Ovary (tissue), 9 donors: ENCODE data around the gene GRIN2D. TPM values are rescaled to one million over a fixed set of nuclear protein-coding genes. Genes with fewer than 3 reads are reported as not detected.
A peak's percentile ranks its signal among the peaks of the same experiment; 100 is the strongest.

Source experiments
- DNase-seq, 5 donors: peaks; one replicate each; pipeline ENCODE4 v3.0.0-alpha.2; 2019 to 2020
- H3K27ac ChIP-seq, 2 donors: fragments of 200-600 bp; one replicate each; pipeline versions ENCODE4 v1.5.1 to v1.8.0; 2019 to 2022
- H3K27me3 ChIP-seq: fragments of 200-600 bp; one replicate; pipeline ENCODE4 v1.8.0; 2022
- H3K36me3 ChIP-seq: fragments of 200-600 bp; sonication (generic); one replicate; pipeline ENCODE4 v1.5.1; 2019
- H3K4me1 ChIP-seq: one replicate; pipeline ENCODE4 v1.8.1; 2013; ENCODE audit warnings: mild to moderate bottlenecking, moderate library complexity; ENCODE audit not compliant: insufficient read depth
- H3K4me3 ChIP-seq: fragments of 200-600 bp; sonication (generic); one replicate; pipeline ENCODE4 v1.5.1; 2017
- H3K9me3 ChIP-seq, 2 donors: fragments of 200-600 bp in 1 of 2; sonication (generic) in 1 of 2; one replicate each; pipeline versions ENCODE4 v1.5.1 to v1.8.1; 2013 to 2019; ENCODE audit warnings: mild to moderate bottlenecking in 1 of 2, moderate library complexity in 1 of 2
- CTCF ChIP-seq, 3 donors: fragments of 450-650 bp in 2 of 3; fragments of 200-600 bp in 1 of 3; IDR thresholded peaks; one replicate each; pipeline versions ENCODE4 v1.5.1 to v1.8.0; 2016 to 2022; ENCODE audit warnings: antibody characterized with exemption in 3 of 3, mild to moderate bottlenecking in 1 of 3
- EP300 ChIP-seq: sonication (generic); formaldehyde crosslinking; IDR thresholded peaks from one replicate; pipeline ENCODE4 v1.6.1; 2017; ENCODE audit warnings: antibody characterized with exemption
- POLR2A ChIP-seq: fragments of 450-650 bp; IDR thresholded peaks from one replicate; pipeline ENCODE4 v1.6.1; 2017; ENCODE audit warnings: antibody characterized with exemption, mild to moderate bottlenecking, moderate library complexity
- WGBS, 3 donors: extraction: QIAGEN DNeasy Blood & Tissue Kit in 1 of 3; methylation state at CpG; one replicate each; pipeline versions ENCODE4 v1.1.5 to v1.1.7; 2013 to 2017; 5-methylcytosine and 5-hydroxymethylcytosine counted together
- intact Hi-C, 4 donors: fragments of 100-400 bp; cut with DNase I; formaldehyde crosslinking; loops; one replicate each; pipeline versions ENCODE4 v1.11.0 to v1.15.1; 2022 to 2023
- polyA plus RNA-seq, 2 donors: library from polyadenylated mRNA; stranded (reverse); fragments of 200-250 nt in 1 of 2; fragments of 350-450 nt in 1 of 2; fragmentation: Illumina TruSeq in 1 of 2; extraction: RNeasy Lipid Tissue Mini Kit (QIAGEN cat#74804) in 1 of 2; gene quantifications; one replicate each; pipeline ENCODE4 v1.2.3, GENCODE V29; 2013 to 2014
- total RNA-seq, 7 donors: library from RNA; depleted of rRNA in 2 of 7; stranded (reverse); fragments of >200 nt in 2 of 7; fragmentation: NEBNext Ultra II Directional in 3 of 7; extraction: Animal tissue kit (Norgen Biotek cat#: 25700) in 3 of 7; gene quantifications; one replicate each; pipeline versions ENCODE4 v1.1.0 to v1.2.4, GENCODE V29; 2016 to 2023
- donor health status: DM: no; HTN: no; CAD: no; lungs with moderate emphysema.
- donor health status: DM: no; HTN: no; CAD: no.
- donor health status: Bipolar disorder and iron deficiency.
- donor health status: DM: yes; HTN: yes; CAD: no.
- donor health status: DM: no; HTN: no; CAD: no.
- donor health status: DM: yes; HTN: yes; CAD: no.

The GRIN2D gene
- total and polyA plus RNA-seq, 9 donors, result 0.10 to 0.32 (median 0.12) TPM; not detected in 1

- Histone ChIP-seq H3K27me3 (no peaks in the 10 kb centered on the region), H3K4me1 (peaks cover 2% of the 10 kb centered on the region), H3K27ac (peak overlapping the region in 1 of 2 donors; percentile 47), H3K36me3 (no peaks in the 10 kb centered on the region), H3K4me3 (no peak overlapping the region), H3K9me3 (no peaks in the 10 kb centered on the region)
- no peak for DNase-seq
- TF ChIP-seq EP300, result no peak
- TF ChIP-seq CTCF (IDR thresholded peaks at IDR 0.05), result no peak
- no peak for TF ChIP-seq POLR2A
- intact Hi-C loops, result loop anchor here in 1 of 4 donors (10.0 kb wide), 1 partner anchor 64 kb away; no protein-coding TSS in a partner anchor
- 89 to 94% (median 91%) methylated on average over 7 of the region's 7 CpGs for WGBS, 3 donors
These were observed 44.7 kb upstream of the GRIN2D start for GRCh38 chr19:48348737-48349136.

DNA sequence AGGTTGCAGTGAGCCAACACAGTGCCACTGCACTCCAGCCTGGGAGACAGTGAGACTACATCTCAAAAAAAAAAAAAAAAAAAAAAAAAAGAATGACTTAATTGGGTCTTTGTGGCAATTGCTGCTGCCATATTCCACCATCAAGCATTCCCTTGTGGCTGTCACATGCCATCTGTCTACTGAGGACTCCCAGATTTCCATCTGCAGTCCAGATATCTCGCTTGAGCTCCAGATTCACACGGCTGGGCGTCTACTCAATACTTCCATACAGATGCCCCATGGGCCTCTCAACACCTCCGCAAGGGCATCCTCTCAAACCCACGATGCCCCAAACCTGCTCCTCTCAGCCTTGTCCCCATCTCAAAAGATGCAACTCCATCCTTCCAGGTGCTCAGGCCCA lies 42.6 kb upstream of the GRIN2D start:
- no peak for DNase-seq
- 93 to 95% (median 94%) methylated on average over 5 of the region's 5 CpGs for WGBS, 3 donors
- H3K27ac ChIP-seq, result no peak overlapping the region
- no peaks in the 10 kb centered on the region for H3K27me3 ChIP-seq
- H3K36me3 ChIP-seq, result no peaks in the 10 kb centered on the region
- intact Hi-C loops, result no loop called here
- H3K9me3 ChIP-seq, result no peaks in the 10 kb centered on the region
- peaks cover 2% of the 10 kb centered on the region for H3K4me1 ChIP-seq
- no peak for TF ChIP-seq POLR2A
- TF ChIP-seq EP300, result no peak
- TF ChIP-seq CTCF (IDR thresholded peaks at IDR 0.05), result no peak
- no peak overlapping the region for H3K4me3 ChIP-seq

DNA sequence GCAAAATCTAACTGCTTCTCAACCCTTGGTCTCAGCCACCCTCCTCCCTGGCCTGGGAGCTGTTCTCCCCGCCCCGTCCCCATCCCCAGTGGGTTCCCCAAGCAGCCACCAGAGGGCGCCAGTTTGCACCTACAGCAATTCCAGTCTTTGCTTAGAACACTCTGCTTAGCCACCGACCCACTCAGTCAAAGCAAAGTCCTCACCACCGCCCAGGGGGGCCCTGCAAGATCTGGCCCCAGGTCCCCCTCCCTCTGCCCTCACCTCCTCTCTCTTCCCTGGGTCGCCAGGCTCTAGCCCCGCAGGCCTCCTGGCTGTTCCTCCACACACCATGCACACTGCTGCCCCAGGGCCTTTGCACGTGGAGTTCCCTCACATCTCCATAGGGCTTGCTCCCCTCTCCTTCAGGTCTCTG lies 42.1 kb upstream of the GRIN2D start:
- WGBS, 3 donors, result 49 to 58% (median 53%) methylated on average over 8 of the region's 8 CpGs
- H3K4me1 ChIP-seq, result peaks cover 2% of the 10 kb centered on the region
- no peaks in the 10 kb centered on the region for H3K9me3 ChIP-seq
- no peak overlapping the region for H3K4me3 ChIP-seq
- H3K27ac ChIP-seq, result no peak overlapping the region
- DNase-seq, result peak; percentile 37 to 74 (median 60)
- intact Hi-C loops, result no loop called here
- no peaks in the 10 kb centered on the region for H3K27me3 ChIP-seq
- no peaks in the 10 kb centered on the region for H3K36me3 ChIP-seq
- no peak for TF ChIP-seq POLR2A
- no peak for TF ChIP-seq CTCF (IDR thresholded peaks at IDR 0.05)
- TF ChIP-seq EP300, result no peak

- Histone ChIP-seq H3K9me3 (no peaks in the 10 kb centered on the region), H3K4me1 (no peaks in the 10 kb centered on the region), H3K4me3 (no peak overlapping the region), H3K36me3 (no peaks in the 10 kb centered on the region), H3K27ac (no peak overlapping the region), H3K27me3 (no peaks in the 10 kb centered on the region)
- 83 to 90% (median 89%) methylated on average over 5 of the region's 5 CpGs for WGBS, 3 donors
- intact Hi-C loops, result no loop called here
- TF ChIP-seq EP300 (no peak), CTCF (IDR thresholded peaks at IDR 0.05) (no peak), POLR2A (no peak)
- no peak for DNase-seq
These were observed 39.8 kb upstream of the GRIN2D start for GRCh38 chr19:48353677-48354076.
